OCI-LY7 (cell line): ENCODE measurements around the gene SLC37A1.

ENCODE experiments used
- CTCF ChIP-seq: fragments of 200-600 bp; sonication (generic); conservative IDR thresholded peaks from 2 replicates; pipeline ENCODE4 v1.5.1; 2014; ENCODE audit warnings: mild to moderate bottlenecking, antibody characterized with exemption, low read length, moderate library complexity, mixed read lengths
- EZH2phosphoT487 ChIP-seq: fragments of 200-600 bp; sonication (generic); IDR thresholded peaks from 2 replicates; pipeline ENCODE4 v1.6.1; 2018; ENCODE audit warnings: low read depth, borderline replicate concordance, mild to moderate bottlenecking, mixed run types, antibody characterized with exemption, low read length, moderate library complexity, mixed read lengths

DNA sequence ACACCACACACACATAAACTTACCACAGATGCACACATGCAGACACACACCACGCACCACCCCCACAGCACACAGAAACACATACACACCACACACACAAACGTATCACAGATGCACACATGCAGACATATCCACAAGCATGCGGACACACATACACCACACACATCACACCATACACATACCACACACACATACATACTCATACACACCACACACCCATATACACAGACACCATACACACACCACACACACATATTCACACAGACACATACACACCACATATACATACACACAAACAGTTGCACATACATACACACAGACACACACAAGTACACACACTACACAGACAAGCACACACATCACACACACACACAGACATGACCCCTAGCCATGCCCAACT is 102.3 kb downstream of the SLC37A1 start:
- no peak for TF ChIP-seq CTCF
- no peak for TF ChIP-seq EZH2phosphoT487
